BJ (cell line): Measurements from ENCODE around the gene CNP. TPM values are rescaled to one million over a fixed set of nuclear protein-coding genes. Genes with fewer than 3 reads are reported as not detected.

Experiments used
- CTCF ChIA-PET: fragments of 350-600 bp; formaldehyde crosslinking; extraction: SDS; loops from one replicate; lab custom pipeline; 2021; ENCODE audit warnings: antibody characterized with exemption, inconsistent platforms; lab: Yijun Ruan, JAX
- POLR2A ChIA-PET: fragments of 300-600 bp; sonication (Branson Sonifier 250); formaldehyde crosslinking; extraction: SDS; loops from one replicate; lab custom pipeline; 2021; ENCODE audit warnings: antibody characterized with exemption; lab: Charles Lee
- DNase-seq: peaks from one replicate; pipeline ENCODE4 v3.0.0-alpha.2; 2011; ENCODE audit warnings: low read depth
- H3K27me3 ChIP-seq: 2 replicates; pipeline ENCODE4 v1.6.0; 2011; ENCODE audit warnings: low read length; ENCODE audit not compliant: control insufficient read depth, insufficient read depth
- H3K36me3 ChIP-seq: 2 replicates; pipeline ENCODE4 v1.5.1; 2011; ENCODE audit warnings: low read length; ENCODE audit not compliant: control insufficient read depth, insufficient read depth
- H3K4me3 ChIP-seq: 2 replicates; pipeline ENCODE4 v1.5.1; 2011; ENCODE audit warnings: low read depth, mild to moderate bottlenecking, control low read depth, low read length
- polyA plus RNA-seq: library from polyadenylated mRNA; depleted of rRNA; stranded (reverse); fragments of >200 nt; gene quantifications from 2 replicates; pipeline ENCODE4 v1.2.3, GENCODE V29; 2011
- TF ChIP-seq, protein P1 (sequence below): IDR thresholded peaks from 2 replicates; pipeline ENCODE4 v1.5.1; 2011; ENCODE audit warnings: low read depth, mild to moderate bottlenecking, control low read depth, inconsistent platforms, low read length, moderate library complexity; ENCODE audit not compliant: insufficient read depth

Gene CNP
- polyA plus RNA-seq, 1 experiment = 66.2 TPM

DNA sequence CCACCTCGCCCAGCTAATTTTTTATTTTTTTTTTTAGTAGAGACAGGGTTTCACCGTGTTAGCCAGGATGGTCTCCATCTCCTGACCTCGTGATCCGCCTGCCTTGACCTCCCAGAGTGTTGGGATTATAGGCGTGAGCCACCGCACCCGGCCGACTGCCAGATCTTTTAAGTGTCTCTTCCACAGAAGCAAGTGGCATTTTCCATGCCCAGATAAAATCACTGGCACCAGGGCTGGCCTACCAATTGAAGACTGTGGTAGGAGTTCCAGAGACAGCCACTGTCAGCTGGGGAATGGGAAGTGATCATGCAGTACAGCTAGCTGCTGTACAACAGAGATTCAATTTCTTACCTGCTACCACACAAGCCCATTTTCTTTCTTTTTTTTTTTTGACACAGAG lies 17.9 kb downstream of the CNP start:
- H3K36me3 ChIP-seq = peaks cover 23% of the 10 kb centered on the region
- TF ChIP-seq, protein P1, sequence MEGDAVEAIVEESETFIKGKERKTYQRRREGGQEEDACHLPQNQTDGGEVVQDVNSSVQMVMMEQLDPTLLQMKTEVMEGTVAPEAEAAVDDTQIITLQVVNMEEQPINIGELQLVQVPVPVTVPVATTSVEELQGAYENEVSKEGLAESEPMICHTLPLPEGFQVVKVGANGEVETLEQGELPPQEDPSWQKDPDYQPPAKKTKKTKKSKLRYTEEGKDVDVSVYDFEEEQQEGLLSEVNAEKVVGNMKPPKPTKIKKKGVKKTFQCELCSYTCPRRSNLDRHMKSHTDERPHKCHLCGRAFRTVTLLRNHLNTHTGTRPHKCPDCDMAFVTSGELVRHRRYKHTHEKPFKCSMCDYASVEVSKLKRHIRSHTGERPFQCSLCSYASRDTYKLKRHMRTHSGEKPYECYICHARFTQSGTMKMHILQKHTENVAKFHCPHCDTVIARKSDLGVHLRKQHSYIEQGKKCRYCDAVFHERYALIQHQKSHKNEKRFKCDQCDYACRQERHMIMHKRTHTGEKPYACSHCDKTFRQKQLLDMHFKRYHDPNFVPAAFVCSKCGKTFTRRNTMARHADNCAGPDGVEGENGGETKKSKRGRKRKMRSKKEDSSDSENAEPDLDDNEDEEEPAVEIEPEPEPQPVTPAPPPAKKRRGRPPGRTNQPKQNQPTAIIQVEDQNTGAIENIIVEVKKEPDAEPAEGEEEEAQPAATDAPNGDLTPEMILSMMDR = no peak
- DNase-seq = no peak
- POLR2A ChIA-PET = no interaction called here
- H3K4me3 ChIP-seq = no peak overlapping the region
- CTCF ChIA-PET = interaction anchor here (1.0 kb wide), 2 partner anchors 15 to 134 kb away, joined by 3 read pairs; no protein-coding TSS in a partner anchor
- no peaks in the 10 kb centered on the region for H3K27me3 ChIP-seq

DNA sequence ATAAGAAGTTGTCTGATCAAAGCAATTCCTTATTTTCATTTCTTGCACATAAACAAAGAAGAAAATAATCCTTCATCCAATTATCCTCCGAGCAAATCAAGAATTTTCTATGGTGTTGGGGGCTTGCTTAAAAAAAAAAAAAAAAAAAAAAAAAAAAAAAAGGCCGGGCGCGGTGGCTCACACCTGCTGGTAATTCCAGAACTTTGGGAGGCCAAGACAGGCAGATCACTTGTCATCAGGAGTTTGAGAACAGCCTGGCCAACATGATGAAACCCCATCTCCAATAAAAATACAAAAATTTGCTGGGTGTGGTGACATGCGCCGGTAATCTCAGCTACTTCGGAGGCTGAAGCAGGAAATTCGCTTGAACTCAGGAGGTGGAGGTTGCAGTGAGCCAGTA lies 19.3 kb downstream of the CNP start:
- Histone ChIP-seq H3K27me3 (no peaks in the 10 kb centered on the region), H3K36me3 (peaks cover 27% of the 10 kb centered on the region), H3K4me3 (no peak overlapping the region)
- TF ChIP-seq, protein P1 = no peak
- ChIA-PET CTCF (interaction anchor here (0.7 kb wide), 1 partner anchor 10 kb away, joined by 3 read pairs; no protein-coding TSS in a partner anchor), POLR2A (interaction anchor here (0.6 kb wide), 1 partner anchor 24 kb away, joined by 4 read pairs; no protein-coding TSS in a partner anchor)
- no peak for DNase-seq

DNA sequence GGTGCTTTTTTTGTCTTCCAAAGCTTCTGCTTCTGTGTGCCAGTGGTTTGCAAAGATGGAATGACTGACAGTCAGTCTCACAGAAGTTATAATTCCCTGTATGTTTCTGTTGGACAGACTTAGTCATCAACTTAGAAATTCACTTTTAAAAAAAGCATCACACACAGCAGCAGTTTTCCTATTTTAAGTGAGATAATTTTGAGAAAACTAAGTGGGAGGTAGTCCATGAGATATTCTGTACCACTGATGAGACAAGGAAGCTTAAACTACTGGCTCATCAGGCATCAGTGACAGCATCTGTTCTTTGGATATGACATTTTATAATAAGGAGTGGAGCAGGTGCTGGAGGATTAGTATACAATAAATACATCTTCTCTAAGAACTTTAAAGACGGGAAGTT lies 20.0 kb downstream of the CNP start:
- no peak overlapping the region for H3K4me3 ChIP-seq
- no peaks in the 10 kb centered on the region for H3K27me3 ChIP-seq
- CTCF ChIA-PET = no interaction called here
- POLR2A ChIA-PET = no interaction called here
- DNase-seq = no peak
- TF ChIP-seq, protein P1 = no peak
- H3K36me3 ChIP-seq = peaks cover 26% of the 10 kb centered on the region

DNA sequence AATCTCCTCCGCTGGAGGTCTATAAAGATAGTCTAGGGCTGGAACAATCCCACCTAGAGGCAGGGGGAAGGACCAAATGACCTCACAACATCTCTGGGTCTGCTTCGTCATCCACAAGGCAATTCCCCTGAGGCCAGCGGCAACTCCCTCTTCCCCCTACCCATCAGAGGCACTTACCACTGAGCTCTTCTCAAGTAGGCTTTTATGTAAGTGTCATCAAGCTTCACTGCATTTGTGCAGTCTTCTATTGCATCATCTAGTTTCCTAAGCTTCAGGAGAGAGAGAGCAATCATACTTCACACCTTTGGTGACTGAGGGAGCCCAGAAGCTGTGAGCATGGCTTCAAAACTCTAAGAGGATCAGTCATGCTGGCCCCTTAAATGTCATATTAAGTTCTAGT lies 21.0 kb downstream of the CNP start:
- POLR2A ChIA-PET = no interaction called here
- Histone ChIP-seq H3K36me3 (peaks cover 26% of the 10 kb centered on the region), H3K27me3 (no peaks in the 10 kb centered on the region), H3K4me3 (no peak overlapping the region)
- no peak for DNase-seq
- CTCF ChIA-PET = interaction anchor here (1.2 kb wide), 1 partner anchor 30 kb away, joined by 3 read pairs; the partner anchor contains the start of gene DNAJC7
- TF ChIP-seq, protein P1 = no peak

DNA sequence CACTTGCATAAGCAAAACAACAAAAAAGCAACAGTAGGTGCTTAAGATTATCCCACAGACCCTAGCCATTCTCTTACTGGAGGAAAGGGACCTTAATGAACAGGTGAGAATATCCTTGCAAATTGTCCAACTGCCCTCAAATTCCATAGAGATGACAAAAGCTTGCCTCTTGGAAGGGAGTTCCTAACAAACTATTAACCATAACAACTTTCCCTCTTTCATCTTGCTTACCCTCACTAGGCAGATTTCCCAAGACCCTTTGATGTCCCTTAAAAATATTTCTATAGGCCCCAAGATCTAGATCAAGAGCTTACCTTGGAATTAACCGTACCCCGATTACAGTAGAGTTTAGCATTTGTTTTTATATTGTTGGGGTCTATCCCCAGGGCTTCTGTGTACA lies 21.8 kb downstream of the CNP start:
- ChIA-PET CTCF (no interaction called here), POLR2A (no interaction called here)
- Histone ChIP-seq H3K36me3 (peaks cover 25% of the 10 kb centered on the region), H3K4me3 (no peak overlapping the region), H3K27me3 (no peaks in the 10 kb centered on the region)
- TF ChIP-seq, protein P1 = no peak
- no peak for DNase-seq
